Measurements from ENCODE around the gene PPARGC1A. TPM values are rescaled to one million over a fixed set of nuclear protein-coding genes. Genes with fewer than 3 reads are reported as not detected.

Gene PPARGC1A
- total RNA-seq, 1 experiment from 2014 or later, result 1.9 TPM

DNA sequence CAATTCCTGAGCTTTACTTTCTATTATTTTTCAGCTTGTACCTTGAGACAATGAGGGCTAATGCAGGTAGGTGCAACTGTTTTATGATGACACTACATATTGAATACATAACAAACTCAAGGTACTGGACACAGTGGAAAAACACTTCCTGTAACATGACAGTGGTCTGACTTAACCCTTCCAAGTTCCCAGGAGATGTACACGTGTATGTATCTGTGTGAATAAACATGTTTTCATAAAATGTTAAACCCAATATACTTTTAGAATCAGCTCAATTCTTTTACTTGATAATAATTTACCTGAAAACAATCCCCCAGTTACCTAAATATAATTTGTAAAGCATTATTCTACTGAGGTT lies 1.2 kb upstream of the PPARGC1A start:
- no peak for ATAC-seq
- POLR2A ChIA-PET, result no interaction called here
- Mint-ChIP-seq H3K9me3 (no peaks in the 10 kb centered on the region), H3K27me3 (ENCODE audit: low read depth) (peaks cover 15% of the 10 kb centered on the region), H3K4me1 (peaks cover 52% of the 10 kb centered on the region), H3K36me3 (no peaks in the 10 kb centered on the region), H3K4me3 (no peak overlapping the region), H3K27ac (no peak overlapping the region)
- TF ChIP-seq ARID4B (CRISPR knock-in tag; IDR thresholded peaks at IDR 0.05; ENCODE audit: borderline replicate concordance) (no peak), ZNF423 (CRISPR knock-in tag; IDR thresholded peaks at IDR 0.05) (no peak), RORB (CRISPR knock-in tag; IDR thresholded peaks at IDR 0.05) (no peak), CBFB (CRISPR knock-in tag; IDR thresholded peaks at IDR 0.05; ENCODE audit: low read depth) (no peak), NR1H2 (CRISPR knock-in tag; IDR thresholded peaks at IDR 0.05) (no peak), FOXP4 (CRISPR knock-in tag; IDR thresholded peaks at IDR 0.05) (no peak), ZNF396 (CRISPR knock-in tag; IDR thresholded peaks at IDR 0.05; ENCODE audit: borderline replicate concordance) (no peak), ZNF425 (CRISPR knock-in tag; conservative IDR thresholded peaks at IDR 0.05) (no peak), USF1 (CRISPR knock-in tag; IDR thresholded peaks at IDR 0.05) (no peak), NFYB (CRISPR knock-in tag; conservative IDR thresholded peaks at IDR 0.05; ENCODE audit: low read depth) (no peak), NFATC4 (CRISPR knock-in tag; IDR thresholded peaks at IDR 0.05) (no peak), TCF7 (CRISPR knock-in tag; IDR thresholded peaks at IDR 0.05; ENCODE audit: low read depth) (no peak), TP53 (CRISPR knock-in tag; IDR thresholded peaks at IDR 0.05) (no peak), ZNF317 (CRISPR knock-in tag; IDR thresholded peaks at IDR 0.05; ENCODE audit: borderline replicate concordance, low read depth) (no peak)
- TF ChIP-seq, protein P1, sequence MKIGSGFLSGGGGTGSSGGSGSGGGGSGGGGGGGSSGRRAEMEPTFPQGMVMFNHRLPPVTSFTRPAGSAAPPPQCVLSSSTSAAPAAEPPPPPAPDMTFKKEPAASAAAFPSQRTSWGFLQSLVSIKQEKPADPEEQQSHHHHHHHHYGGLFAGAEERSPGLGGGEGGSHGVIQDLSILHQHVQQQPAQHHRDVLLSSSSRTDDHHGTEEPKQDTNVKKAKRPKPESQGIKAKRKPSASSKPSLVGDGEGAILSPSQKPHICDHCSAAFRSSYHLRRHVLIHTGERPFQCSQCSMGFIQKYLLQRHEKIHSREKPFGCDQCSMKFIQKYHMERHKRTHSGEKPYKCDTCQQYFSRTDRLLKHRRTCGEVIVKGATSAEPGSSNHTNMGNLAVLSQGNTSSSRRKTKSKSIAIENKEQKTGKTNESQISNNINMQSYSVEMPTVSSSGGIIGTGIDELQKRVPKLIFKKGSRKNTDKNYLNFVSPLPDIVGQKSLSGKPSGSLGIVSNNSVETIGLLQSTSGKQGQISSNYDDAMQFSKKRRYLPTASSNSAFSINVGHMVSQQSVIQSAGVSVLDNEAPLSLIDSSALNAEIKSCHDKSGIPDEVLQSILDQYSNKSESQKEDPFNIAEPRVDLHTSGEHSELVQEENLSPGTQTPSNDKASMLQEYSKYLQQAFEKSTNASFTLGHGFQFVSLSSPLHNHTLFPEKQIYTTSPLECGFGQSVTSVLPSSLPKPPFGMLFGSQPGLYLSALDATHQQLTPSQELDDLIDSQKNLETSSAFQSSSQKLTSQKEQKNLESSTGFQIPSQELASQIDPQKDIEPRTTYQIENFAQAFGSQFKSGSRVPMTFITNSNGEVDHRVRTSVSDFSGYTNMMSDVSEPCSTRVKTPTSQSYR (CRISPR knock-in tag; IDR thresholded peaks at IDR 0.05), result no peak
- TF ChIP-seq, protein P2, sequence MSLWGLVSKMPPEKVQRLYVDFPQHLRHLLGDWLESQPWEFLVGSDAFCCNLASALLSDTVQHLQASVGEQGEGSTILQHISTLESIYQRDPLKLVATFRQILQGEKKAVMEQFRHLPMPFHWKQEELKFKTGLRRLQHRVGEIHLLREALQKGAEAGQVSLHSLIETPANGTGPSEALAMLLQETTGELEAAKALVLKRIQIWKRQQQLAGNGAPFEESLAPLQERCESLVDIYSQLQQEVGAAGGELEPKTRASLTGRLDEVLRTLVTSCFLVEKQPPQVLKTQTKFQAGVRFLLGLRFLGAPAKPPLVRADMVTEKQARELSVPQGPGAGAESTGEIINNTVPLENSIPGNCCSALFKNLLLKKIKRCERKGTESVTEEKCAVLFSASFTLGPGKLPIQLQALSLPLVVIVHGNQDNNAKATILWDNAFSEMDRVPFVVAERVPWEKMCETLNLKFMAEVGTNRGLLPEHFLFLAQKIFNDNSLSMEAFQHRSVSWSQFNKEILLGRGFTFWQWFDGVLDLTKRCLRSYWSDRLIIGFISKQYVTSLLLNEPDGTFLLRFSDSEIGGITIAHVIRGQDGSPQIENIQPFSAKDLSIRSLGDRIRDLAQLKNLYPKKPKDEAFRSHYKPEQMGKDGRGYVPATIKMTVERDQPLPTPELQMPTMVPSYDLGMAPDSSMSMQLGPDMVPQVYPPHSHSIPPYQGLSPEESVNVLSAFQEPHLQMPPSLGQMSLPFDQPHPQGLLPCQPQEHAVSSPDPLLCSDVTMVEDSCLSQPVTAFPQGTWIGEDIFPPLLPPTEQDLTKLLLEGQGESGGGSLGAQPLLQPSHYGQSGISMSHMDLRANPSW (CRISPR knock-in tag; conservative IDR thresholded peaks at IDR 0.05; ENCODE audit: low read depth), result no peak
- TF ChIP-seq, protein P3, sequence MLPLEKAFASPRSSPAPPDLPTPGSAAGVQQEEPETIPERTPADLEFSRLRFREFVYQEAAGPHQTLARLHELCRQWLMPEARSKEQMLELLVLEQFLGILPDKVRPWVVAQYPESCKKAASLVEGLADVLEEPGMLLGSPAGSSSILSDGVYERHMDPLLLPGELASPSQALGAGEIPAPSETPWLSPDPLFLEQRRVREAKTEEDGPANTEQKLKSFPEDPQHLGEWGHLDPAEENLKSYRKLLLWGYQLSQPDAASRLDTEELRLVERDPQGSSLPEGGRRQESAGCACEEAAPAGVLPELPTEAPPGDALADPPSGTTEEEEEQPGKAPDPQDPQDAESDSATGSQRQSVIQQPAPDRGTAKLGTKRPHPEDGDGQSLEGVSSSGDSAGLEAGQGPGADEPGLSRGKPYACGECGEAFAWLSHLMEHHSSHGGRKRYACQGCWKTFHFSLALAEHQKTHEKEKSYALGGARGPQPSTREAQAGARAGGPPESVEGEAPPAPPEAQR (CRISPR knock-in tag; IDR thresholded peaks at IDR 0.05), result no peak
- no peak for DNase-seq (ENCODE audit: low spot score)
- CTCF ChIA-PET, result interaction anchor here (2.7 kb wide), 1 partner anchor 41 kb away, joined by 24 read pairs; no protein-coding TSS in a partner anchor
